GM12878 (cell line): ENCODE results near the gene DENND10. TPM values are rescaled to one million over a fixed set of nuclear protein-coding genes. Genes with fewer than 3 reads are reported as not detected.

Source experiments
- ATAC-seq: fragments of 200-7000 bp; cut with Tn5 transposase; 3 replicates; pipeline ENCODE4 v1.9.1; 2020; ENCODE audit warnings: mild to moderate bottlenecking, moderate library complexity
- BruUV-seq: library from RNA; stranded (reverse); fragments of 400-500 nt; replicated peaks from 2 replicates; lab custom pipeline; 2021; lab: Mats Ljungman, UMichigan
- CTCF ChIA-PET: fragments of 300-600 bp; sonication (Branson Sonifier 250); formaldehyde crosslinking; extraction: SDS; loops from one replicate; lab custom pipeline; 2021; ENCODE audit warnings: inconsistent platforms; lab: Yijun Ruan, JAX
- POLR2A ChIA-PET: fragments of 350-600 bp; formaldehyde crosslinking; extraction: SDS; loops from one replicate; lab custom pipeline; 2021; ENCODE audit warnings: inconsistent platforms; lab: Charles Lee
- RAD21 ChIA-PET: fragments of 300-600 bp; sonication (Branson Sonifier 250); formaldehyde crosslinking; loops from one replicate; lab custom pipeline; 2023; ENCODE audit warnings: antibody characterized with exemption; ENCODE audit not compliant: unreplicated experiment; lab: Charles Lee
- SMC1A ChIA-PET: fragments of 300-600 bp; sonication (Branson Sonifier 250); formaldehyde crosslinking; loops from one replicate; lab custom pipeline; 2023; ENCODE audit not compliant: unreplicated experiment, uncharacterized antibody; lab: Charles Lee
- DNase-seq: peaks from one replicate; pipeline ENCODE4 v3.0.0-alpha.2; 2011; ENCODE audit warnings: low read depth, low spot score
- FAIRE-seq: peaks from 3 replicates; lab custom pipeline; 2011; peaks lifted over from hg19 to GRCh38; lab: Jason Lieb, UNC
- H2AFZ ChIP-seq: 2 replicates; pipeline ENCODE4 v1.6.0; 2011; ENCODE audit warnings: low read depth, low read length, control low read depth; ENCODE audit not compliant: control insufficient read depth
- H3K27ac ChIP-seq: 2 replicates; pipeline ENCODE4 v1.5.1; 2011; ENCODE audit warnings: control low read depth; ENCODE audit not compliant: control insufficient read depth, insufficient read depth
- H3K27me3 ChIP-seq, 2 experiments: replicated peaks in 1 of 2; 2 replicates each; pipeline versions ENCODE4 v1.6.0 to v1.6.1; 2011; ENCODE audit warnings: low read length in 1 of 2; ENCODE audit not compliant: control insufficient read depth in 2 of 2, insufficient read depth in 2 of 2
- H3K36me3 ChIP-seq, 2 experiments: 2 replicates each; pipeline ENCODE4 v1.5.1; 2011; ENCODE audit warnings: low read length in 1 of 2; ENCODE audit not compliant: control insufficient read depth in 2 of 2, insufficient read depth in 2 of 2
- H3K4me1 ChIP-seq: 2 replicates; pipeline ENCODE4 v1.6.1; 2011; ENCODE audit warnings: mild to moderate bottlenecking, low read length, moderate library complexity, mixed read lengths; ENCODE audit not compliant: control insufficient read depth, insufficient read depth
- H3K4me2 ChIP-seq: 2 replicates; pipeline ENCODE4 v1.6.0; 2011; ENCODE audit warnings: control low read depth; ENCODE audit not compliant: control insufficient read depth, insufficient read depth
- H3K4me3 ChIP-seq: fragments of 200-600 bp; sonication (generic); 2 replicates; pipeline ENCODE4 v1.5.1; 2016
- H3K79me2 ChIP-seq: 2 replicates; pipeline ENCODE4 v1.6.0; 2011; ENCODE audit warnings: low read length; ENCODE audit not compliant: control insufficient read depth, insufficient read depth
- H3K9ac ChIP-seq: 2 replicates; pipeline ENCODE4 v1.8.0; 2011; ENCODE audit warnings: low read length, control low read depth, mixed read lengths; ENCODE audit not compliant: control insufficient read depth, insufficient read depth
- H3K9me3 ChIP-seq: replicated peaks from 3 replicates; pipeline ENCODE4 v1.5.1; 2011; ENCODE audit warnings: mild to moderate bottlenecking, low read length; ENCODE audit not compliant: control insufficient read depth, insufficient read depth
- H4K20me1 ChIP-seq: 2 replicates; pipeline ENCODE4 v1.6.0; 2011; ENCODE audit not compliant: control insufficient read depth, insufficient read depth
- EGR1 ChIP-seq, 2 experiments: IDR thresholded peaks; 1 replicate in 1 of 2; 2 replicates in 1 of 2; pipeline ENCODE4 v1.6.1; 2011 to 2012; ENCODE audit warnings: low read depth in 2 of 2, low read length in 2 of 2, borderline replicate concordance in 1 of 2, mild to moderate bottlenecking in 1 of 2, moderate library complexity in 1 of 2
- EZH2 ChIP-seq: IDR thresholded peaks from 2 replicates; pipeline ENCODE4 v1.6.1; 2012; ENCODE audit warnings: low read depth, mild to moderate bottlenecking, control low read depth, inconsistent platforms, low read length, borderline replicate concordance; ENCODE audit not compliant: control insufficient read depth
- HDAC2 ChIP-seq: fragments of 200-600 bp; sonication (generic); IDR thresholded peaks from 2 replicates; pipeline ENCODE4 v1.6.1; 2017
- POU2F2 ChIP-seq: IDR thresholded peaks from 3 replicates; pipeline ENCODE4 v1.6.1; 2011; ENCODE audit warnings: low read depth, mild to moderate bottlenecking, low read length, borderline replicate concordance
- SMARCA5 ChIP-seq: fragments of 450-650 bp; IDR thresholded peaks from 2 replicates; pipeline ENCODE4 v1.6.1; 2017; ENCODE audit warnings: mild to moderate bottlenecking
- YY1 ChIP-seq: IDR thresholded peaks from 2 replicates; pipeline ENCODE4 v1.6.1; 2011; ENCODE audit warnings: low read depth, mild to moderate bottlenecking, low read length
- ZBED1 ChIP-seq: IDR thresholded peaks from 2 replicates; pipeline ENCODE4 v1.6.1; 2016; ENCODE audit warnings: borderline replicate concordance
- ZNF217 ChIP-seq: fragments of 450-650 bp; IDR thresholded peaks from 2 replicates; pipeline ENCODE4 v1.6.1; 2017; ENCODE audit warnings: antibody characterized with exemption, mild to moderate bottlenecking
- ZNF274 ChIP-seq: IDR thresholded peaks from one replicate; pipeline ENCODE4 v1.8.0; 2011; ENCODE audit not compliant: insufficient read length, insufficient read depth
- ZNF622 ChIP-seq: fragments of 450-650 bp; IDR thresholded peaks from 2 replicates; pipeline ENCODE4 v1.6.1; 2017; ENCODE audit warnings: mild to moderate bottlenecking, inconsistent platforms
- ZSCAN29 ChIP-seq: fragments of 450-650 bp; IDR thresholded peaks from 2 replicates; pipeline ENCODE4 v1.6.1; 2017; ENCODE audit warnings: mild to moderate bottlenecking, moderate library complexity
- WGBS: methylation state at CpG from one replicate; pipeline ENCODE4 v1.1.6; 2016; ENCODE audit warnings: low lambda C conversion rate; ENCODE audit not compliant: insufficient replicate concordance, insufficient coverage; ENCODE audit errors: missing lambda C conversion rate; 5-methylcytosine and 5-hydroxymethylcytosine counted together
- in situ Hi-C: fragments of 300-500 bp; cut with MboI; formaldehyde crosslinking; loops from 9 replicates; pipeline ENCODE4 v1.14.3; 2018; ENCODE audit warnings: mixed read lengths
- intact Hi-C: fragments of 100-400 bp; cut with micrococcal nuclease; formaldehyde crosslinking; loops from one replicate; pipeline ENCODE4 v1.14.2; 2022; ENCODE audit not compliant: unreplicated experiment
- polyA plus RNA-seq, 11 experiments: library from polyadenylated mRNA; depleted of rRNA in 4 of 11; unstranded in 6 of 11; stranded (reverse) in 5 of 11; fragments of >200 nt; fragmentation: Nextera tagmentation in 4 of 11; fragmentation: Illumina TruSeq in 1 of 11; extraction: Ambion mirVana in 4 of 11; extraction: Trizol in 1 of 11; gene quantifications; 1 replicate in 1 of 11; 2 replicates in 10 of 11; pipeline versions ENCODE4 v1.2.1 to v1.2.3, GENCODE V29; 2011 to 2016; ENCODE audit warnings: inconsistent platforms in 2 of 11, missing spikeins in 2 of 11, low read depth in 1 of 11
- total RNA-seq, 4 experiments: library from RNA; depleted of rRNA in 3 of 4; stranded (reverse); fragments of >200 nt in 3 of 4; fragmentation: Illumina TruSeq in 1 of 4; extraction: Trizol in 1 of 4; gene quantifications; 2 replicates each; pipeline versions ENCODE4 v1.2.1 to v1.2.3, GENCODE V29; 2013 to 2021
- TF ChIP-seq, protein P1 (sequence below): IDR thresholded peaks from 2 replicates; pipeline ENCODE4 v1.6.1; 2012; ENCODE audit warnings: low read depth, low read length, improper control_type of control experiment
- TF ChIP-seq, protein P2 (sequence below): fragments of 450-650 bp; IDR thresholded peaks from 2 replicates; pipeline ENCODE4 v1.6.1; 2014; ENCODE audit warnings: mild to moderate bottlenecking
- TF ChIP-seq, protein P3 (sequence below): fragments of 450-650 bp; IDR thresholded peaks from 2 replicates; pipeline ENCODE4 v1.6.1; 2017; ENCODE audit warnings: mild to moderate bottlenecking
- TF ChIP-seq, protein P4 (sequence below): fragments of 450-650 bp; IDR thresholded peaks from 2 replicates; pipeline ENCODE4 v1.6.1; 2017; ENCODE audit warnings: mild to moderate bottlenecking, low read depth, inconsistent platforms; ENCODE audit not compliant: poor library complexity, severe bottlenecking
- TF ChIP-seq, protein P5 (sequence below): fragments of 450-650 bp; IDR thresholded peaks from 2 replicates; pipeline ENCODE4 v1.6.1; 2016; ENCODE audit warnings: mild to moderate bottlenecking

Gene DENND10
- total and polyA plus RNA-seq, 10 of the 15 experiments (the other 5 are each of a cell fraction or from before 2014, with no cell fraction given): 21.5 to 39.8 (median 26.2) TPM

DNA sequence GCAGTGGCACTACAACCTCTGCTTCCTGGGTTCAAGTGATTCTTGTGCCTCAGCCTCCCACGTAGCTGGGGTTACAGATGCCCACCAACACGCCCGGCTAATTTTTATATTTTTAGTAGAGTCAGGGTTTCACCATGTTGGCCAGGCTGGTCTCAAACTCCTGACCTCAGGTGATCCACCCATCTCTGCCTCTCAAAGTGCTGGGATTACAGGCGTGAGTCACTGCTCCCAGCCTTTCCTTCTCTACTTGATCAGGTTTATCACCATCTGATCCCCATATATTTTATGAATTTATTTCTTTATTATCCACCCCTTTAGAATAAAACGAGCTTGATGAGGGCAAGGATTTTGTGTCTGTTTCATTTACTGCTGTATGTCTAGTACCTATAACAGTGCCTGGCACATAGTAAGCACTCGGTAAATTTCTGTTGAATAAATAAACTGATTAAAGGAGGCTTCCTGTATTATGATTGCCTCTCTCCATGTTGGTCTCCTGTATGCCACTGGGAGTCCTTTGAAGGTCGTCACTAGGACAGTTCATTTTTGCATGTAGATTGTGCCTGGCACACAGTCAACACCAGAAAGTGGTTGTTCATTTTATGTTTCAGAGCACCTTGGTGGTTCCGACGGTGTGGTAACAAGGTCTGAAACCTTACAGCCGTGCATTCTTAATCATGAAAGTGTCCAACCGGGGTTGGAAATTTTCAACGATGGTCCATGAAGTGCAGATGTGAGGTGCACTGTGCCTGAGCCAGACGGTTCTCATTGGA lies 13.7 kb upstream of the DENND10 start:
- in situ Hi-C loops (no loop called here), intact Hi-C loops (no loop called here)
- no peak overlapping the region; the same call in 1 of the 2 replicates for H2AFZ ChIP-seq
- WGBS: 17% methylated on average over 13 of the region's 13 CpGs
- H3K4me3 ChIP-seq: no peak overlapping the region
- H4K20me1 ChIP-seq: no peaks in the 10 kb centered on the region
- ChIA-PET SMC1A (interaction anchor here (0.9 to 2.1 kb wide), 3 partner anchors 11 to 74 kb away, joined by 3 to 5 read pairs (median 3); no protein-coding TSS in a partner anchor), CTCF (no interaction called here), POLR2A (no interaction called here), RAD21 (no interaction called here)
- H3K9ac ChIP-seq: no peak overlapping the region
- peaks cover 34% of the 10 kb centered on the region for H3K4me1 ChIP-seq
- TF ChIP-seq HDAC2 (no peak), EZH2 (no peak), SMARCA5 (no peak), EGR1 (IDR thresholded peaks at IDR 0.05; ENCODE audit: borderline replicate concordance in 1 of 2, low read depth in 2 of 2, low read length in 2 of 2) (no peak), ZSCAN29 (no peak), ZNF217 (no peak), POU2F2 (no peak), YY1 (no peak), ZNF622 (no peak), ZBED1 (no peak), ZNF274 (no peak)
- TF ChIP-seq, protein P1, sequence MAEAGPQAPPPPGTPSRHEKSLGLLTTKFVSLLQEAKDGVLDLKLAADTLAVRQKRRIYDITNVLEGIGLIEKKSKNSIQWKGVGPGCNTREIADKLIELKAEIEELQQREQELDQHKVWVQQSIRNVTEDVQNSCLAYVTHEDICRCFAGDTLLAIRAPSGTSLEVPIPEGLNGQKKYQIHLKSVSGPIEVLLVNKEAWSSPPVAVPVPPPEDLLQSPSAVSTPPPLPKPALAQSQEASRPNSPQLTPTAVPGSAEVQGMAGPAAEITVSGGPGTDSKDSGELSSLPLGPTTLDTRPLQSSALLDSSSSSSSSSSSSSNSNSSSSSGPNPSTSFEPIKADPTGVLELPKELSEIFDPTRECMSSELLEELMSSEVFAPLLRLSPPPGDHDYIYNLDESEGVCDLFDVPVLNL: no peak
- TF ChIP-seq, protein P2, sequence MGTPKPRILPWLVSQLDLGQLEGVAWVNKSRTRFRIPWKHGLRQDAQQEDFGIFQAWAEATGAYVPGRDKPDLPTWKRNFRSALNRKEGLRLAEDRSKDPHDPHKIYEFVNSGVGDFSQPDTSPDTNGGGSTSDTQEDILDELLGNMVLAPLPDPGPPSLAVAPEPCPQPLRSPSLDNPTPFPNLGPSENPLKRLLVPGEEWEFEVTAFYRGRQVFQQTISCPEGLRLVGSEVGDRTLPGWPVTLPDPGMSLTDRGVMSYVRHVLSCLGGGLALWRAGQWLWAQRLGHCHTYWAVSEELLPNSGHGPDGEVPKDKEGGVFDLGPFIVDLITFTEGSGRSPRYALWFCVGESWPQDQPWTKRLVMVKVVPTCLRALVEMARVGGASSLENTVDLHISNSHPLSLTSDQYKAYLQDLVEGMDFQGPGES: no peak
- TF ChIP-seq, protein P3, sequence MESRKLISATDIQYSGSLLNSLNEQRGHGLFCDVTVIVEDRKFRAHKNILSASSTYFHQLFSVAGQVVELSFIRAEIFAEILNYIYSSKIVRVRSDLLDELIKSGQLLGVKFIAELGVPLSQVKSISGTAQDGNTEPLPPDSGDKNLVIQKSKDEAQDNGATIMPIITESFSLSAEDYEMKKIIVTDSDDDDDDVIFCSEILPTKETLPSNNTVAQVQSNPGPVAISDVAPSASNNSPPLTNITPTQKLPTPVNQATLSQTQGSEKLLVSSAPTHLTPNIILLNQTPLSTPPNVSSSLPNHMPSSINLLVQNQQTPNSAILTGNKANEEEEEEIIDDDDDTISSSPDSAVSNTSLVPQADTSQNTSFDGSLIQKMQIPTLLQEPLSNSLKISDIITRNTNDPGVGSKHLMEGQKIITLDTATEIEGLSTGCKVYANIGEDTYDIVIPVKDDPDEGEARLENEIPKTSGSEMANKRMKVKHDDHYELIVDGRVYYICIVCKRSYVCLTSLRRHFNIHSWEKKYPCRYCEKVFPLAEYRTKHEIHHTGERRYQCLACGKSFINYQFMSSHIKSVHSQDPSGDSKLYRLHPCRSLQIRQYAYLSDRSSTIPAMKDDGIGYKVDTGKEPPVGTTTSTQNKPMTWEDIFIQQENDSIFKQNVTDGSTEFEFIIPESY: no peak
- TF ChIP-seq, protein P4, sequence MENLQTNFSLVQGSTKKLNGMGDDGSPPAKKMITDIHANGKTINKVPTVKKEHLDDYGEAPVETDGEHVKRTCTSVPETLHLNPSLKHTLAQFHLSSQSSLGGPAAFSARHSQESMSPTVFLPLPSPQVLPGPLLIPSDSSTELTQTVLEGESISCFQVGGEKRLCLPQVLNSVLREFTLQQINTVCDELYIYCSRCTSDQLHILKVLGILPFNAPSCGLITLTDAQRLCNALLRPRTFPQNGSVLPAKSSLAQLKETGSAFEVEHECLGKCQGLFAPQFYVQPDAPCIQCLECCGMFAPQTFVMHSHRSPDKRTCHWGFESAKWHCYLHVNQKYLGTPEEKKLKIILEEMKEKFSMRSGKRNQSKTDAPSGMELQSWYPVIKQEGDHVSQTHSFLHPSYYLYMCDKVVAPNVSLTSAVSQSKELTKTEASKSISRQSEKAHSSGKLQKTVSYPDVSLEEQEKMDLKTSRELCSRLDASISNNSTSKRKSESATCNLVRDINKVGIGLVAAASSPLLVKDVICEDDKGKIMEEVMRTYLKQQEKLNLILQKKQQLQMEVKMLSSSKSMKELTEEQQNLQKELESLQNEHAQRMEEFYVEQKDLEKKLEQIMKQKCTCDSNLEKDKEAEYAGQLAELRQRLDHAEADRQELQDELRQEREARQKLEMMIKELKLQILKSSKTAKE: no peak
- TF ChIP-seq, protein P5, sequence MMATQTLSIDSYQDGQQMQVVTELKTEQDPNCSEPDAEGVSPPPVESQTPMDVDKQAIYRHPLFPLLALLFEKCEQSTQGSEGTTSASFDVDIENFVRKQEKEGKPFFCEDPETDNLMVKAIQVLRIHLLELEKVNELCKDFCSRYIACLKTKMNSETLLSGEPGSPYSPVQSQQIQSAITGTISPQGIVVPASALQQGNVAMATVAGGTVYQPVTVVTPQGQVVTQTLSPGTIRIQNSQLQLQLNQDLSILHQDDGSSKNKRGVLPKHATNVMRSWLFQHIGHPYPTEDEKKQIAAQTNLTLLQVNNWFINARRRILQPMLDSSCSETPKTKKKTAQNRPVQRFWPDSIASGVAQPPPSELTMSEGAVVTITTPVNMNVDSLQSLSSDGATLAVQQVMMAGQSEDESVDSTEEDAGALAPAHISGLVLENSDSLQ: no peak
- H3K36me3 ChIP-seq: no peaks in the 10 kb centered on the region
- FAIRE-seq: no peak
- no peaks in the 10 kb centered on the region for H3K9me3 ChIP-seq
- no TSS peak for BruUV-seq
- H3K4me2 ChIP-seq: no peak overlapping the region
- peak; percentile 14; the same call in 1 of the 3 replicates for ATAC-seq
- no peaks in the 10 kb centered on the region for H3K79me2 ChIP-seq
- DNase-seq: no peak
- no peaks in the 10 kb centered on the region for H3K27me3 ChIP-seq
- H3K27ac ChIP-seq: no peak overlapping the region
